SH-SY5Y (cell line): ENCODE results near the gene CUL4B.

Experiments used
- GATA2 ChIP-seq: IDR thresholded peaks from 2 replicates; pipeline ENCODE4 v1.6.1; 2011; ENCODE audit warnings: mild to moderate bottlenecking, low read depth, low read length
- GATA3 ChIP-seq: IDR thresholded peaks from 2 replicates; pipeline ENCODE4 v1.6.1; 2011; ENCODE audit warnings: low read depth, mild to moderate bottlenecking, low read length, moderate library complexity

DNA sequence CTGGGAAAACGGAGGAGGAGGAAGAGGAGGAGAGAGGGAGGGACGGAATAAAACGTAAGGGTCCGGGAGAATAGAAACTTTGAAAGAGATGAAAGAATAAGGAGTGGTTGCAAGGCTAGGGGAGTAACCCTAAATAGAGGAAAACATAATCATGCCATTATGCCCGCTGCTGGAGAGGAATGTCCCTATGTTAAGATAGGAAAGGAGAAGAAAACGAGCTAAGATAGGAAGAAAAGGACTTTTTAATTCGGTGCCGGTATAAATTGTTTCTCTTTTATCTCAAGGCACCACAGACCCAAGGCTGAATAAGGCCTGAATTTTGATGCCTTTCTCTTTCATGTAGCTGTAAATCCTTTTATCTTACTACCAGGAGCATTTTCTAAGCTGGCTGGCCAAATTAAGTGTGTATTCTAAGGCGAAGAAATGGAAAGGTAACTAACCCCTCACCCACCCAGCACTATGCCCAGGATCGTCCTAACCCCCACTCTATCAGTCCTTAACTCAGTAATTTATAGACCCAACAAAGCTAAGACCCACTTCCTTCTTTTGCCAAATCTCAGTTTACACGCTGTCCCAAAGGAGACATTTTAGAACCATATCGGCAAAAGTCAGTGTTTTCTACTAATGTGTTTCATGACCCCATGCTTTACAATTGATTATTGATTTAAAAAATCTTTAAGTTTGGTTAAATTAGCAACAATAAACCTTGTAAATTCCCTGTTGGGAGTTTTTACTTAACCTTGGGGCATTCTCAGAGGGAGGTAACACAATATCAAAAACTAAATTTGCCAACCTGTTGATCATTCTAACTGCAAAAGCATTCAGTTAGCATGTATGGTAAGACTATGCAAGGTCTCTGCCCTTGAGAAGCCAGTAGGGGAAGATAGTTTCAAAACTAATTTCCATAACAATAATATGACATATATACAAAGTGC lies 1.1 kb upstream of the CUL4B start:
- TF ChIP-seq GATA2, result no peak
- no peak for TF ChIP-seq GATA3
